GM12891 (cell line): ENCODE data around the gene SLC46A1.

Source experiments
- PAX5 ChIP-seq: IDR thresholded peaks from 2 replicates; pipeline ENCODE4 v1.6.1; 2011; ENCODE audit warnings: low read length, moderate library complexity, mild to moderate bottlenecking; ENCODE audit not compliant: insufficient read depth, severe bottlenecking
- POLR2A ChIP-seq: IDR thresholded peaks from 2 replicates; pipeline ENCODE4 v1.6.1; 2011; ENCODE audit warnings: low read depth, low read length, control low read depth
- POLR2AphosphoS5 ChIP-seq: IDR thresholded peaks from 2 replicates; pipeline ENCODE4 v1.6.1; 2011; ENCODE audit warnings: low read depth, low read length, control low read depth
- POU2F2 ChIP-seq: IDR thresholded peaks from 2 replicates; pipeline ENCODE4 v1.6.1; 2011; ENCODE audit warnings: low read depth, mild to moderate bottlenecking, control low read depth, low read length, moderate library complexity
- SPI1 ChIP-seq: IDR thresholded peaks from 2 replicates; pipeline ENCODE4 v1.6.1; 2011; ENCODE audit warnings: low read depth, low read length, control low read depth
- TAF1 ChIP-seq: IDR thresholded peaks from 2 replicates; pipeline ENCODE4 v1.6.1; 2011; ENCODE audit warnings: low read depth, low read length, control low read depth

- no peak for TF ChIP-seq POLR2AphosphoS5
- TF ChIP-seq POLR2A: no peak
- no peak for TF ChIP-seq TAF1
- TF ChIP-seq SPI1: no peak
- no peak for TF ChIP-seq POU2F2
- TF ChIP-seq PAX5: no peak
Observed at GRCh38 chr17:28346746-28347246, 59.2 kb downstream of the SLC46A1 start.
